KMS-11 (cell line): Measurements from ENCODE around the gene OR56A5.

ENCODE experiments used
- H2AFZ ChIP-seq: fragments of 200-600 bp; sonication (generic); 2 replicates; pipeline ENCODE4 v1.6.1; 2016; ENCODE audit warnings: antibody characterized with exemption, mixed run types, low read depth
- H3K27ac ChIP-seq: fragments of 200-600 bp; sonication (generic); 2 replicates; pipeline ENCODE4 v1.6.1; 2016; ENCODE audit warnings: mild to moderate bottlenecking, mixed run types
- H3K27me3 ChIP-seq: fragments of 200-600 bp; sonication (generic); 2 replicates; pipeline ENCODE4 v1.6.1; 2017; ENCODE audit warnings: mild to moderate bottlenecking, low read depth, mixed run types, moderate library complexity; ENCODE audit not compliant: insufficient read depth
- H3K36me3 ChIP-seq: fragments of 200-600 bp; sonication (generic); 2 replicates; pipeline ENCODE4 v1.6.1; 2017; ENCODE audit warnings: mild to moderate bottlenecking, mixed run types; ENCODE audit not compliant: insufficient read depth
- H3K4me1 ChIP-seq: fragments of 200-600 bp; sonication (generic); 2 replicates; pipeline ENCODE4 v1.6.1; 2016; ENCODE audit warnings: mild to moderate bottlenecking, low read depth, mixed run types; ENCODE audit not compliant: poor library complexity, severe bottlenecking
- H3K4me2 ChIP-seq: fragments of 200-600 bp; sonication (generic); 2 replicates; pipeline ENCODE4 v1.7.0; 2016; ENCODE audit warnings: mild to moderate bottlenecking, mixed run types
- H3K4me3 ChIP-seq: fragments of 200-600 bp; sonication (generic); IDR thresholded peaks from 2 replicates; pipeline ENCODE4 v1.6.1; 2017; ENCODE audit warnings: low read depth, low read length, mixed read lengths; ENCODE audit not compliant: insufficient read depth
- H3K79me2 ChIP-seq: fragments of 200-600 bp; sonication (generic); 2 replicates; pipeline ENCODE4 v1.6.1; 2016; ENCODE audit warnings: low read depth, mixed run types; ENCODE audit not compliant: insufficient read depth
- H3K9ac ChIP-seq: fragments of 200-600 bp; sonication (generic); 2 replicates; pipeline ENCODE4 v1.6.1; 2016; ENCODE audit warnings: mild to moderate bottlenecking, mixed run types
- H4K20me1 ChIP-seq: fragments of 200-600 bp; sonication (generic); 2 replicates; pipeline ENCODE4 v1.6.1; 2016; ENCODE audit warnings: mild to moderate bottlenecking, mixed run types; ENCODE audit not compliant: insufficient read depth
- TF ChIP-seq, protein P1 (sequence below): fragments of 200-600 bp; sonication (generic); conservative IDR thresholded peaks from 2 replicates; pipeline ENCODE4 v1.6.1; 2017; ENCODE audit warnings: low read depth, mild to moderate bottlenecking, antibody characterized with exemption, low read length, moderate library complexity, mixed read lengths

The OR56A5 gene

DNA sequence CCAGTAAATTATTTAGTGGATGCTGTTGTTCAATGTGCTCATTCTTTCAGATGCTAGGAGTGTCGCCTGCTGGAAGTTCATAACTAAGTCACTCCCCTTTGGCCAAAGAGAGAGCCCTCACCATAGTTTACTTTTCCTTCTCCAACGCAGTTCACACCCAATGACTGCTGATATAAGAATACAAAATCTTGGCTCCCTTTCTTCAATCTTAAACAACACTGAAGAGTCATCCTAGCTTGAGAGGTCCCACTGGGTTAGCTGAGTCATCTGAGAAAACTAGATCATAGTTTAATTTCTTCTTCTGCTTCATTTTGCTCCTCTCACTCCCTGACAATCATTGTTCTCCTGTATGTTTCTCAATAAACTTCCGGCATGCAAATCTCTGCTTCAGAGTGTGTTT, 23.9 kb upstream of the OR56A5 start:
- TF ChIP-seq, protein P1, sequence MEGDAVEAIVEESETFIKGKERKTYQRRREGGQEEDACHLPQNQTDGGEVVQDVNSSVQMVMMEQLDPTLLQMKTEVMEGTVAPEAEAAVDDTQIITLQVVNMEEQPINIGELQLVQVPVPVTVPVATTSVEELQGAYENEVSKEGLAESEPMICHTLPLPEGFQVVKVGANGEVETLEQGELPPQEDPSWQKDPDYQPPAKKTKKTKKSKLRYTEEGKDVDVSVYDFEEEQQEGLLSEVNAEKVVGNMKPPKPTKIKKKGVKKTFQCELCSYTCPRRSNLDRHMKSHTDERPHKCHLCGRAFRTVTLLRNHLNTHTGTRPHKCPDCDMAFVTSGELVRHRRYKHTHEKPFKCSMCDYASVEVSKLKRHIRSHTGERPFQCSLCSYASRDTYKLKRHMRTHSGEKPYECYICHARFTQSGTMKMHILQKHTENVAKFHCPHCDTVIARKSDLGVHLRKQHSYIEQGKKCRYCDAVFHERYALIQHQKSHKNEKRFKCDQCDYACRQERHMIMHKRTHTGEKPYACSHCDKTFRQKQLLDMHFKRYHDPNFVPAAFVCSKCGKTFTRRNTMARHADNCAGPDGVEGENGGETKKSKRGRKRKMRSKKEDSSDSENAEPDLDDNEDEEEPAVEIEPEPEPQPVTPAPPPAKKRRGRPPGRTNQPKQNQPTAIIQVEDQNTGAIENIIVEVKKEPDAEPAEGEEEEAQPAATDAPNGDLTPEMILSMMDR, result no peak
- no peaks in the 10 kb centered on the region for H3K27me3 ChIP-seq
- H3K9ac ChIP-seq, result no peak overlapping the region
- H3K4me1 ChIP-seq, result no peaks in the 10 kb centered on the region
- no peak overlapping the region for H2AFZ ChIP-seq
- H3K79me2 ChIP-seq, result no peaks in the 10 kb centered on the region
- no peak overlapping the region for H3K27ac ChIP-seq
- no peaks in the 10 kb centered on the region for H4K20me1 ChIP-seq
- no peak overlapping the region for H3K4me3 ChIP-seq
- no peaks in the 10 kb centered on the region for H3K36me3 ChIP-seq
- H3K4me2 ChIP-seq, result no peak overlapping the region

DNA sequence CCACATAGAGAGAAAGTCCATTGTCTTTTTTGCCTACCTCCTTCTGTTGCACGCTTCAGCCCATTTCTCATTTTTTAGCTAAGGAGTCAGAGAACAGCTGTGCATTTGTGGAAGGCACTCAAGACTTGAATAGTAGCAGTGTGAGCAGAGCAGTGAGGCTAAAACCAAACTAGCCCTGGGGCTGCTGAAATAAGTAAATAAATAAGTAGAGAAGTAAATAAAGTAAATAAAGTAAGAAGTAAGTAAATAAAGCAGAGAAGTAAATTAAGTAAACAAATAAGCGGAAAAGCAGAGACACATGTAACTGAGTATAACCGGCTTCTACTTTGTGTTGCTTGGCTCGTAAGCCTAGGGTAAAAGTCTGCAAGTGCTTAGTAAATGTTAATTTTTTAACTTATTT, 20.9 kb upstream of the OR56A5 start:
- Histone ChIP-seq H3K9ac (no peak overlapping the region), H3K27ac (no peak overlapping the region), H2AFZ (no peak overlapping the region), H3K4me2 (no peak overlapping the region), H3K27me3 (no peaks in the 10 kb centered on the region), H3K4me1 (no peaks in the 10 kb centered on the region), H4K20me1 (no peaks in the 10 kb centered on the region), H3K79me2 (no peaks in the 10 kb centered on the region), H3K36me3 (no peaks in the 10 kb centered on the region), H3K4me3 (no peak overlapping the region)
- TF ChIP-seq, protein P1, result no peak

DNA sequence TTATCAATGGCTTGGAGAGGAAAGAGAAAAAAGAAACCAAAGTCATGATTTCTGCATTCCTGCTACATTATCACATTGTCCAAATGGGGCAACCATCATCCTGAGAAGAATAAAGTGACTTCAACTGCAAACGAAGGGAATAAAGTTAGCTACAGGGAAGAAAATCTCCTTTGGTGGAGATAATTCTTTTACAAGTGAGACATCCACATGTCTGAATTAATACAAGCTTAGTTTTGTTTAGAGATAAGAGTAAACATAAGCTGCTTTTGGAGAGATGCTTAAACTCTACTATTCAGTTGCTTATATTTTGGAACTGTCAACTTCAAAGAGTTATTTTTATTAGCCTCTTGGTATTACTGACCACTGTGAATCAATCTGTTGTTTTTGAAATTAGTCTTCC, 18.6 kb upstream of the OR56A5 start, which contains the start of gene OR52L1:
Gene OR52L1, minus strand, starts transcription at position 101 of the 400 bp plus-strand sequence. Its CDS starts 55 bp downstream, at position 46.
- H3K4me2 ChIP-seq, result no peak within 1 kb of the TSS
- TF ChIP-seq, protein P1, result no peak
- no peak within 1 kb of the TSS for H3K4me3 ChIP-seq
- no peaks in the 10 kb centered on the region for H3K4me1 ChIP-seq
- H3K27ac ChIP-seq, result no peak within 1 kb of the TSS
- H3K9ac ChIP-seq, result no peak within 1 kb of the TSS
- no peak within 1 kb of the TSS for H2AFZ ChIP-seq
- H4K20me1 ChIP-seq, result no peaks in the 10 kb centered on the region
- H3K36me3 ChIP-seq, result no peaks in the 10 kb centered on the region
- H3K79me2 ChIP-seq, result no peaks in the 10 kb centered on the region
- H3K27me3 ChIP-seq, result no peaks in the 10 kb centered on the region

DNA sequence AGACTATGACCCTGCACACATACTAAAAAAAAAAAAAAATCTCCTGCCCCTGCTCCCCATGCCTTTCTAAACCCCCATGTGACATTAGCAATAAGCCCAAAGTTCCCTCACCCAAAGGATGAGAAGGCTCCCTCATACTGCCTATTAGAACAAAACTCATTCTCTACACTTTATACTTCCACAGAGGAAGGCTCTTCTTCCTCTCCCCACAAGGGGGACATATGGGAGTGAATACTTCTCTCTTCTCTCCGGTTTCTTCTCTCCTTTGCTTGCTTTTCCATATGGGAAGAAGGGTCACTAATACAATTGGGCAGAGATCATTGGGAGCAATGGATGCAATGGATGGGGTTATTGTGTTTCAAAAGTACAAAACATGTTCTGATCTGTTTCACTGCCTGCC, 15.1 kb upstream of the OR56A5 start:
- no peaks in the 10 kb centered on the region for H3K27me3 ChIP-seq
- TF ChIP-seq, protein P1, result no peak
- H3K9ac ChIP-seq, result no peak overlapping the region
- no peaks in the 10 kb centered on the region for H4K20me1 ChIP-seq
- H3K4me3 ChIP-seq, result no peak overlapping the region
- no peaks in the 10 kb centered on the region for H3K4me1 ChIP-seq
- no peak overlapping the region for H3K27ac ChIP-seq
- H3K36me3 ChIP-seq, result no peaks in the 10 kb centered on the region
- H3K79me2 ChIP-seq, result no peaks in the 10 kb centered on the region
- no peak overlapping the region for H2AFZ ChIP-seq
- no peak overlapping the region for H3K4me2 ChIP-seq
